ENCODE results near the gene KIAA1217. TPM values are rescaled to one million over a fixed set of nuclear protein-coding genes. Genes with fewer than 3 reads are reported as not detected.

The KIAA1217 gene
- total RNA-seq, 1 experiment from 2014 or later: 76.2 TPM

DNA sequence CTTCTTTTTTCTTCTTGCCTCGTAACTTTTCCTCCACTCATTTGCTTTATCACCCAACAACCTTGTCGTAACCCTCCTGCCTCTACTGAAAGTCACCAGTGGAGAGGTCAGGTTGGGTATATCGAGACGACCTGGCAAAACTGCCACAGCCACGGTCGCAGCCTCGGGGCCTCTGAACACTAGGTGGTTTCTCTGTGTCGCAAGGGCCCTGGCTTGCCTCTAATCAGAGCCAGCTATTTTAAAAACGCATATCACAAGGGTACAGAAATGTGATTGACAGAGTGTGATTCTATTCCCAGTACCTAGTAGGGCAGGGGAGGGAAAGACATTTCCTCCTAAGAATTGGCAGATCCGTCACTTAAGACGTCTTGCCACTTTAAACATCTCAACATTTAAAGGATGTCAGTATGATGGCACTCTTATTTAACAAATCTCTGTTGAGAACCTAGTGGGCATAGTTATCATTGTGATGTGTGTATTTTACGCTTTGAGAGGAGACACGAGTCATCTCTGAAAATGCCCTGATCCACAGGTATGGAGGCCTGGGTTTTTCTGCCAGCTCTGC lies 317.2 kb downstream of the KIAA1217 start:
- POLR2A ChIA-PET (ENCODE audit: low non-redundant PET): no interaction called here
- intact Hi-C loops (cut with micrococcal nuclease; ENCODE audit: unreplicated experiment): no loop called here
- no peaks in the 10 kb centered on the region for H3K4me1 ChIP-seq (ENCODE audit: insufficient read depth, low read length, poor library complexity, severe bottlenecking)
- no peak overlapping the region for H3K4me3 ChIP-seq (ENCODE audit: low read depth, low read length, poor library complexity, severe bottlenecking)
- CTCF ChIA-PET: interaction anchor here (0.6 kb wide), 1 partner anchor 700 kb away, joined by 4 read pairs; no protein-coding TSS in a partner anchor
- H3K27ac ChIP-seq (ENCODE audit: low read depth, low read length, poor library complexity, severe bottlenecking): no peak overlapping the region
- no peak for DNase-seq (ENCODE audit: low spot score)
- peaks cover 97% of the 10 kb centered on the region for H3K36me3 ChIP-seq (ENCODE audit: insufficient read depth, low read length, poor library complexity, severe bottlenecking)
- H3K9me3 ChIP-seq (ENCODE audit: low read depth, low read length, poor library complexity, severe bottlenecking): no peaks in the 10 kb centered on the region
- BruUV-seq (replicated peaks): no TSS peak
- H3K27me3 ChIP-seq (replicated peaks; ENCODE audit: insufficient read depth, low read depth, low read length, poor library complexity): no peaks in the 10 kb centered on the region
- TF ChIP-seq, protein P1, sequence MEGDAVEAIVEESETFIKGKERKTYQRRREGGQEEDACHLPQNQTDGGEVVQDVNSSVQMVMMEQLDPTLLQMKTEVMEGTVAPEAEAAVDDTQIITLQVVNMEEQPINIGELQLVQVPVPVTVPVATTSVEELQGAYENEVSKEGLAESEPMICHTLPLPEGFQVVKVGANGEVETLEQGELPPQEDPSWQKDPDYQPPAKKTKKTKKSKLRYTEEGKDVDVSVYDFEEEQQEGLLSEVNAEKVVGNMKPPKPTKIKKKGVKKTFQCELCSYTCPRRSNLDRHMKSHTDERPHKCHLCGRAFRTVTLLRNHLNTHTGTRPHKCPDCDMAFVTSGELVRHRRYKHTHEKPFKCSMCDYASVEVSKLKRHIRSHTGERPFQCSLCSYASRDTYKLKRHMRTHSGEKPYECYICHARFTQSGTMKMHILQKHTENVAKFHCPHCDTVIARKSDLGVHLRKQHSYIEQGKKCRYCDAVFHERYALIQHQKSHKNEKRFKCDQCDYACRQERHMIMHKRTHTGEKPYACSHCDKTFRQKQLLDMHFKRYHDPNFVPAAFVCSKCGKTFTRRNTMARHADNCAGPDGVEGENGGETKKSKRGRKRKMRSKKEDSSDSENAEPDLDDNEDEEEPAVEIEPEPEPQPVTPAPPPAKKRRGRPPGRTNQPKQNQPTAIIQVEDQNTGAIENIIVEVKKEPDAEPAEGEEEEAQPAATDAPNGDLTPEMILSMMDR (conservative IDR thresholded peaks at IDR 0.05; ENCODE audit: low read depth, low read length): no peak
- TF ChIP-seq EZH2 (IDR thresholded peaks at IDR 0.05; ENCODE audit: borderline replicate concordance, low read depth, low read length, poor library complexity, severe bottlenecking): no peak

DNA sequence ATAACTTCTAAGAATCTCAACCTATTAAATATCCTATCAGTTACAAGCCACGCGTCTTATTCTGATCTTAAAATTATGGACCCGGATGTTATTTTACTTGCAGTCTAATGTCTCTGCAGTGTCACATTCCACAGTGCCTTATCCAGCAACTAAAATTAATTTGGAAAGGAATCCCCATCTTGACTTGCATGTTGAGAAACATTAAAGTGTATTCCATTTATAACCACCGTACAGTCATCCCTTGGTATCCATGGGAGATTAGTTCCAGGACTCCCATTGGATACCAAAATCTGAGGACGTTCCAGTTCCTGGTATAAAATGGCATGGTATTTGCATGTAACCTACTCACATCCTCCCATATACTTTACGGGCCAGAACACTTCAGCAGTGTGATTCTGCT lies 320.0 kb downstream of the KIAA1217 start:
- POLR2A ChIA-PET (ENCODE audit: low non-redundant PET): no interaction called here
- Histone ChIP-seq H3K27me3 (replicated peaks; ENCODE audit: insufficient read depth, low read depth, low read length, poor library complexity) (no peaks in the 10 kb centered on the region), H3K4me1 (ENCODE audit: insufficient read depth, low read length, poor library complexity, severe bottlenecking) (no peaks in the 10 kb centered on the region), H3K36me3 (ENCODE audit: insufficient read depth, low read length, poor library complexity, severe bottlenecking) (peaks cover 98% of the 10 kb centered on the region), H3K4me3 (ENCODE audit: low read depth, low read length, poor library complexity, severe bottlenecking) (no peak overlapping the region), H3K27ac (ENCODE audit: low read depth, low read length, poor library complexity, severe bottlenecking) (no peak overlapping the region), H3K9me3 (ENCODE audit: low read depth, low read length, poor library complexity, severe bottlenecking) (no peaks in the 10 kb centered on the region)
- TF ChIP-seq EZH2 (IDR thresholded peaks at IDR 0.05; ENCODE audit: borderline replicate concordance, low read depth, low read length, poor library complexity, severe bottlenecking): no peak
- TF ChIP-seq, protein P1 (conservative IDR thresholded peaks at IDR 0.05; ENCODE audit: low read depth, low read length): no peak
- intact Hi-C loops (cut with micrococcal nuclease; ENCODE audit: unreplicated experiment): no loop called here
- CTCF ChIA-PET: no interaction called here
- BruUV-seq (replicated peaks): no TSS peak
- DNase-seq (ENCODE audit: low spot score): no peak

DNA sequence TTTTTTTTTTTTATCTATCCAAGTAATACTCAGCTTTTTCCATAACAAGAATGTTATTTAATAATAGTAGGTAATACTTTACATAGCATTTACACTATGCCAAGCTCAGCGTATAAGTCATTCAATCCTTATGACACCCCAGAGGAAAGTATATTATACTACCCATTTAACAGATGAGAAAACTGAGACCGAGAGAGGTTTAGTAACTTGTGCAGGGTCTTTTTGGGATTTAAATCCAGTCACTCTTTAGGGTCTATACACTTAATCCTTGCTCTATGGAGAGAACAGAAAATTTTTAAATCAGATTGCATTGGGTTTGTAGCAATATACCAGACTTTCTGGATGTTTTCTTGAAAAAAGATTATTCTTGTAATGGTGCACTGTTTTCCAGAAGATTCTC lies 322.5 kb downstream of the KIAA1217 start:
- no TSS peak for BruUV-seq (replicated peaks)
- POLR2A ChIA-PET (ENCODE audit: low non-redundant PET): no interaction called here
- CTCF ChIA-PET: no interaction called here

More for the DNA sequence above, 322.5 kb downstream of the KIAA1217 start:
- no peak for TF ChIP-seq EZH2 (IDR thresholded peaks at IDR 0.05; ENCODE audit: borderline replicate concordance, low read depth, low read length, poor library complexity, severe bottlenecking)
- TF ChIP-seq, protein P1 (conservative IDR thresholded peaks at IDR 0.05; ENCODE audit: low read depth, low read length): no peak
- DNase-seq (ENCODE audit: low spot score): no peak
- no peak overlapping the region for H3K27ac ChIP-seq (ENCODE audit: low read depth, low read length, poor library complexity, severe bottlenecking)
- H3K9me3 ChIP-seq (ENCODE audit: low read depth, low read length, poor library complexity, severe bottlenecking): no peaks in the 10 kb centered on the region
- no peaks in the 10 kb centered on the region for H3K4me1 ChIP-seq (ENCODE audit: insufficient read depth, low read length, poor library complexity, severe bottlenecking)
- no peak overlapping the region for H3K4me3 ChIP-seq (ENCODE audit: low read depth, low read length, poor library complexity, severe bottlenecking)
- H3K27me3 ChIP-seq (replicated peaks; ENCODE audit: insufficient read depth, low read depth, low read length, poor library complexity): no peaks in the 10 kb centered on the region
- intact Hi-C loops (cut with micrococcal nuclease; ENCODE audit: unreplicated experiment): no loop called here
- peaks cover 97% of the 10 kb centered on the region for H3K36me3 ChIP-seq (ENCODE audit: insufficient read depth, low read length, poor library complexity, severe bottlenecking)
